Astrocyte (in vitro differentiated cells and primary cell): ENCODE results near the gene KDM4B. TPM values are rescaled to one million over a fixed set of nuclear protein-coding genes. Genes with fewer than 3 reads are reported as not detected.
"Not testable (repeated sequence)": the region's sequence is repeated elsewhere in the genome, so short reads cannot be mapped to it uniquely, and the experiment has no call there.

Experiments
- DNase-seq: peaks from one replicate; pipeline ENCODE4 v3.0.0-alpha.2; 2010; ENCODE audit warnings: low read depth
- FAIRE-seq: peaks from 2 replicates; lab custom pipeline; 2011; peaks lifted over from hg19 to GRCh38; lab: Jason Lieb, UNC
- H2AFZ ChIP-seq: 2 replicates; pipeline ENCODE4 v1.6.0; 2012; ENCODE audit warnings: low read depth, low read length, inconsistent platforms
- H3K27ac ChIP-seq: 2 replicates; pipeline ENCODE4 v1.5.1; 2011; ENCODE audit warnings: low read depth, low read length, inconsistent platforms
- H3K27me3 ChIP-seq: 2 replicates; pipeline ENCODE4 v1.6.0; 2011; ENCODE audit warnings: low read length, inconsistent platforms; ENCODE audit not compliant: insufficient read depth
- H3K36me3 ChIP-seq: 2 replicates; pipeline ENCODE4 v1.5.1; 2011; ENCODE audit warnings: low read length, inconsistent platforms; ENCODE audit not compliant: insufficient read depth
- H3K4me1 ChIP-seq: 2 replicates; pipeline ENCODE4 v1.5.1; 2011; ENCODE audit warnings: low read length, inconsistent platforms; ENCODE audit not compliant: insufficient read depth
- H3K4me2 ChIP-seq: 2 replicates; pipeline ENCODE4 v1.6.0; 2012; ENCODE audit warnings: low read length, inconsistent platforms
- H3K4me3 ChIP-seq: 2 replicates; pipeline ENCODE4 v1.5.1; 2011; ENCODE audit warnings: low read depth, mild to moderate bottlenecking, low read length, inconsistent platforms; ENCODE audit not compliant: insufficient read depth
- H3K79me2 ChIP-seq: 2 replicates; pipeline ENCODE4 v1.6.0; 2012; ENCODE audit warnings: mild to moderate bottlenecking, low read length, inconsistent platforms; ENCODE audit not compliant: insufficient read depth
- H3K9ac ChIP-seq: 2 replicates; pipeline ENCODE4 v1.6.0; 2012; ENCODE audit warnings: mild to moderate bottlenecking, low read length, inconsistent platforms
- H3K9me3 ChIP-seq: 2 replicates; pipeline ENCODE4 v1.5.1; 2012; ENCODE audit warnings: low read depth, mild to moderate bottlenecking, low read length, inconsistent platforms; ENCODE audit not compliant: insufficient read depth
- H4K20me1 ChIP-seq: 2 replicates; pipeline ENCODE4 v1.6.0; 2012; ENCODE audit warnings: low read length, inconsistent platforms; ENCODE audit not compliant: insufficient read depth
- H3K27ac Mint-ChIP-seq: one replicate; pipeline ENCODE4 v1.8.0; 2021; ENCODE audit warnings: mild to moderate bottlenecking, mixed read lengths; ENCODE audit not compliant: unreplicated experiment
- H3K27me3 Mint-ChIP-seq: one replicate; pipeline ENCODE4 v1.8.0; 2021; ENCODE audit warnings: low read depth, mixed read lengths; ENCODE audit not compliant: unreplicated experiment
- H3K36me3 Mint-ChIP-seq: one replicate; pipeline ENCODE4 v1.8.0; 2021; ENCODE audit warnings: low read depth, mixed read lengths; ENCODE audit not compliant: unreplicated experiment
- H3K4me1 Mint-ChIP-seq: one replicate; pipeline ENCODE4 v1.8.0; 2021; ENCODE audit warnings: low read depth, mixed read lengths; ENCODE audit not compliant: unreplicated experiment
- H3K4me3 Mint-ChIP-seq: one replicate; pipeline ENCODE4 v1.8.0; 2021; ENCODE audit warnings: mild to moderate bottlenecking, moderate library complexity, mixed read lengths; ENCODE audit not compliant: unreplicated experiment
- H3K9me3 Mint-ChIP-seq: one replicate; pipeline ENCODE4 v1.8.0; 2021; ENCODE audit warnings: mild to moderate bottlenecking, mixed read lengths; ENCODE audit not compliant: unreplicated experiment
- EZH2 ChIP-seq: IDR thresholded peaks from 2 replicates; pipeline ENCODE4 v1.6.1; 2012; ENCODE audit warnings: mild to moderate bottlenecking, low read length, inconsistent platforms; ENCODE audit not compliant: insufficient read depth
- total RNA-seq: library from RNA; stranded (reverse); gene quantifications from 2 replicates; pipeline ENCODE4 v1.2.1, GENCODE V29; 2021
- TF ChIP-seq, protein P1 (sequence below): IDR thresholded peaks from 2 replicates; pipeline ENCODE4 v1.5.1; 2011; ENCODE audit warnings: low read depth, mild to moderate bottlenecking, inconsistent platforms, low read length, moderate library complexity; ENCODE audit not compliant: insufficient read depth

KDM4B gene
- total RNA-seq, 1 donor from 2014 or later: 55.2 TPM

DNA sequence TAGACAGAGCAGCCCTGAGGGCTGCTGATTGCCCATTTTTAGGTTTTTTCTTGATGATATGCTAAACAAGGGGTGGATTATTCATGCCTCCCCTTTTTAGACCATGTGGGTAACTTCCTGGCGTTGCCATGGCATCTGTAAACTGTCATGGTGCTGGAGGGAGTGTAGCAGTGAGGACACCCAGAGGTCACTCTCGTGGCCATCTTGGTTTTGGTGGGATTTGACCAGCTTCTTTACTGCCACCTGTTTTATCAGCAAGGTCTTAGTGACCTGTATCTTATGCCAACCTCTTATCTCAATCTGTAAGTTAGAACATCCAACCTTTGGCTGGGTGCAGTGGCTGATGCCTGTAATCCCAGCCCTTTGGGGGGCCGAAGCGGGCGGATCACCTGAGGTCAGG lies 223.7 kb downstream of the KDM4B start:
- TF ChIP-seq, protein P1, sequence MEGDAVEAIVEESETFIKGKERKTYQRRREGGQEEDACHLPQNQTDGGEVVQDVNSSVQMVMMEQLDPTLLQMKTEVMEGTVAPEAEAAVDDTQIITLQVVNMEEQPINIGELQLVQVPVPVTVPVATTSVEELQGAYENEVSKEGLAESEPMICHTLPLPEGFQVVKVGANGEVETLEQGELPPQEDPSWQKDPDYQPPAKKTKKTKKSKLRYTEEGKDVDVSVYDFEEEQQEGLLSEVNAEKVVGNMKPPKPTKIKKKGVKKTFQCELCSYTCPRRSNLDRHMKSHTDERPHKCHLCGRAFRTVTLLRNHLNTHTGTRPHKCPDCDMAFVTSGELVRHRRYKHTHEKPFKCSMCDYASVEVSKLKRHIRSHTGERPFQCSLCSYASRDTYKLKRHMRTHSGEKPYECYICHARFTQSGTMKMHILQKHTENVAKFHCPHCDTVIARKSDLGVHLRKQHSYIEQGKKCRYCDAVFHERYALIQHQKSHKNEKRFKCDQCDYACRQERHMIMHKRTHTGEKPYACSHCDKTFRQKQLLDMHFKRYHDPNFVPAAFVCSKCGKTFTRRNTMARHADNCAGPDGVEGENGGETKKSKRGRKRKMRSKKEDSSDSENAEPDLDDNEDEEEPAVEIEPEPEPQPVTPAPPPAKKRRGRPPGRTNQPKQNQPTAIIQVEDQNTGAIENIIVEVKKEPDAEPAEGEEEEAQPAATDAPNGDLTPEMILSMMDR: no peak
- no peak for TF ChIP-seq EZH2
- peak overlapping the region; percentile 62 for H3K27ac Mint-ChIP-seq
- FAIRE-seq (no peak), DNase-seq (no peak)
- H3K36me3 Mint-ChIP-seq: peaks cover 7% of the 10 kb centered on the region
- Histone ChIP-seq H4K20me1 (no peaks in the 10 kb centered on the region), H3K9ac (no peak overlapping the region), H3K36me3 (no peaks in the 10 kb centered on the region), H3K9me3 (no peaks in the 10 kb centered on the region), H2AFZ (no peak overlapping the region), H3K4me2 (no peak overlapping the region), H3K79me2 (no peaks in the 10 kb centered on the region), H3K4me3 (no peak overlapping the region), H3K27me3 (no peaks in the 10 kb centered on the region), H3K4me1 (no peaks in the 10 kb centered on the region), H3K27ac (no peak overlapping the region)
- H3K27me3 Mint-ChIP-seq: peaks cover 3% of the 10 kb centered on the region
- H3K4me1 Mint-ChIP-seq: peaks cover 9% of the 10 kb centered on the region
- no peak overlapping the region for H3K4me3 Mint-ChIP-seq
- peaks cover 6% of the 10 kb centered on the region for H3K9me3 Mint-ChIP-seq

DNA sequence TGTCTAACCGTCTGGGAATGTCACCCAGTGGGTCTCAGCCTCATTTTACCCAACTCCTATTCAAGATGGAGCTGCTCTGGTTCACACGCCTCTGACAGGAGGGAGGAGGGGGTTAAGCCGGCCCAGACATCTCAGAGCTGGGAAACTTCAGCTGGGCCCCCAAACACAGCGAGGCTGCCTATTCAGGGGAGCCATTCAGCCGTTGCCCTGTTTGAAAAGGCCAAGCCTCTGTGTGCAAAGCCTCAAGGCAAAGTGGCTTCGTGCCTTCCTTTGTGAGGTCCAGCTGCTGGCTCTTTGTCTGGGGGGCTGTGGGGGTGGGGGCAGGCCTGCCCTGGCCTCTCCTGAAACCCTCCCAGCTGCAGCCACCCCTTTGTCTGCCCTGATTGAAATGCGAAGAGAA lies 224.3 kb downstream of the KDM4B start:
- no peak overlapping the region for H3K4me2 ChIP-seq
- H3K27ac ChIP-seq: no peak overlapping the region

DNA sequence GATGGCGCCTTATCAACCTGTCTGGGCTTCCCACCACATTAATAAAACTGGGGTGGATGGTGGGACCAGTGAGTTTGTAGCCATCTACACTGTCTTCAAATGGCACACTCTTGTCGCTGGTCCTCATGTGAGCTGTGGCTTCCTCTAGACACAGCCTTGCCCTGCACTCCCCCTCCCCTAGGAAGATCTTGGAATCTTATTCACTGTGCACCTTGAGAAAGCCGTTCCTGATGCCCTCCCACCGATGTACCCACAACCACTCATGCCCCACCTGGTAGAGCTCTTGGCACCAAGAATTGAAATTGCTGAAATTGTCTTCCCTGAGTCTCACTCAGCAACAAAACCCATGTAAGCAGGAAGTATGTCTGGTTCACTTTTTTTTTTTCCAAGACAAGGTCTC lies 225.7 kb downstream of the KDM4B start:
- no peak for TF ChIP-seq EZH2
- TF ChIP-seq, protein P1: no peak
- no peak overlapping the region for H3K4me2 ChIP-seq
- H3K79me2 ChIP-seq: no peaks in the 10 kb centered on the region
- Mint-ChIP-seq H3K36me3 (peaks cover 7% of the 10 kb centered on the region), H3K9me3 (peaks cover 4% of the 10 kb centered on the region), H3K27me3 (no peaks in the 10 kb centered on the region), H3K4me1 (peaks cover 9% of the 10 kb centered on the region), H3K27ac (peak overlapping the region; percentile 18), H3K4me3 (no peak overlapping the region)
- H3K27ac ChIP-seq: no peak overlapping the region
- H4K20me1 ChIP-seq: no peaks in the 10 kb centered on the region
- no peaks in the 10 kb centered on the region for H3K9me3 ChIP-seq
- no peak overlapping the region for H3K4me3 ChIP-seq
- FAIRE-seq (no peak), DNase-seq (no peak)
- H2AFZ ChIP-seq: no peak overlapping the region
- H3K36me3 ChIP-seq: no peaks in the 10 kb centered on the region
- no peaks in the 10 kb centered on the region for H3K27me3 ChIP-seq
- H3K9ac ChIP-seq: no peak overlapping the region
- H3K4me1 ChIP-seq: no peaks in the 10 kb centered on the region

More for the DNA sequence above, 224.3 kb downstream of the KDM4B start:
- Histone ChIP-seq H3K9me3 (no peaks in the 10 kb centered on the region), H3K79me2 (no peaks in the 10 kb centered on the region), H3K27me3 (no peaks in the 10 kb centered on the region), H3K9ac (no peak overlapping the region), H2AFZ (peak overlapping the region; percentile 34), H4K20me1 (no peaks in the 10 kb centered on the region), H3K4me3 (no peak overlapping the region), H3K36me3 (no peaks in the 10 kb centered on the region), H3K4me1 (no peaks in the 10 kb centered on the region)
- Mint-ChIP-seq H3K27ac (no peak overlapping the region), H3K36me3 (peaks cover 7% of the 10 kb centered on the region), H3K4me3 (no peak overlapping the region), H3K27me3 (peaks cover 3% of the 10 kb centered on the region), H3K4me1 (peaks cover 9% of the 10 kb centered on the region), H3K9me3 (peaks cover 6% of the 10 kb centered on the region)
- no peak for TF ChIP-seq EZH2
- TF ChIP-seq, protein P1: no peak
- FAIRE-seq: no peak
- DNase-seq: no peak

DNA sequence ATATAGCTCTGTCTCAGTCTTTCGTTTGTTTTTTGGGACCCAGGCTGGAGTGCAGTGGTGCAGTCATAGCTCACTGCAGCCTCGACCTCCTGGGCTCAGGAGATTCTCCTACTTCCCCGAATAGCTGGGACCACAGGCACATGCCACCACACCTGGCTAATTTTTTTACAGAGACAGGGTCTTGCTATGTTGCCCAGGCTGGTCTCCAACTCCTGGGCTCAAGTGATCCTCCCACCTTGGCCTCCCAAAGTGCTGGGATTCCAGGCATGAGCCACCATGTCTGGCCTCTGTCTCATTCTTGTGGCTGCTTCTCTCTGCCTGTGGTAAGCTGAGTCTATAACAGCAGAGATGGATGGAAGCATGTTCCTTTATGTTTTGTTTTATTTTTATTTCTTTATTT lies 226.7 kb downstream of the KDM4B start:
- H2AFZ ChIP-seq, H3K27me3 ChIP-seq, H3K4me2 ChIP-seq, H3K27ac ChIP-seq, H3K4me3 Mint-ChIP-seq, H3K79me2 ChIP-seq, H3K9ac ChIP-seq, H3K4me3 ChIP-seq, H3K36me3 Mint-ChIP-seq, H3K27ac Mint-ChIP-seq, H3K9me3 Mint-ChIP-seq, H3K4me1 Mint-ChIP-seq, H3K36me3 ChIP-seq, H3K27me3 Mint-ChIP-seq, H4K20me1 ChIP-seq, H3K9me3 ChIP-seq, H3K4me1 ChIP-seq, FAIRE-seq, DNase-seq: not testable (repeated sequence)
